Suprapubic skin (tissue), 4 donors: Measurements from ENCODE around the gene FKRP.

Experiments
- CTCF ChIP-seq, 2 donors: fragments of 200-600 bp in 1 of 2; fragments of 450-650 bp in 1 of 2; sonication (generic) in 1 of 2; IDR thresholded peaks; one replicate each; pipeline ENCODE4 v1.5.1; 2016 to 2019; ENCODE audit warnings: antibody characterized with exemption in 2 of 2, mild to moderate bottlenecking in 1 of 2, moderate library complexity in 1 of 2
- POLR2A ChIP-seq, 2 donors: fragments of 450-650 bp; IDR thresholded peaks; one replicate each; pipeline ENCODE4 v1.6.1; 2017; ENCODE audit warnings: antibody characterized with exemption in 2 of 2, mild to moderate bottlenecking in 2 of 2, moderate library complexity in 2 of 2
- POLR2AphosphoS5 ChIP-seq, 3 donors: sonication (generic); formaldehyde crosslinking; IDR thresholded peaks; one replicate each; pipeline ENCODE4 v1.6.1; 2017; ENCODE audit warnings: antibody characterized with exemption in 3 of 3

DNA sequence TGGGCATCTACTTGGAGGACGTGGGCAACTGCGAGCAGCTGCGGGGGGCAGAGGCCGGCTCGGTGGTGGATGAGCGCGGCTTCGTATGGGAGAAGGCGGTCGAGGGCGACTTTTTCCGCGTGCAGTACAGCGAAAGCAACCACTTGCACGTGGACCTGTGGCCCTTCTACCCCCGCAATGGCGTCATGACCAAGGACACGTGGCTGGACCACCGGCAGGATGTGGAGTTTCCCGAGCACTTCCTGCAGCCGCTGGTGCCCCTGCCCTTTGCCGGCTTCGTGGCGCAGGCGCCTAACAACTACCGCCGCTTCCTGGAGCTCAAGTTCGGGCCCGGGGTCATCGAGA is 10.7 kb downstream of the FKRP start:
- no peak for TF ChIP-seq CTCF (IDR thresholded peaks at IDR 0.05)
- TF ChIP-seq POLR2AphosphoS5 (IDR thresholded peaks at IDR 0.05): no peak
- no peak for TF ChIP-seq POLR2A (IDR thresholded peaks at IDR 0.05)
